ENCODE measurements around the gene DNAI1.

The DNAI1 gene

DNA sequence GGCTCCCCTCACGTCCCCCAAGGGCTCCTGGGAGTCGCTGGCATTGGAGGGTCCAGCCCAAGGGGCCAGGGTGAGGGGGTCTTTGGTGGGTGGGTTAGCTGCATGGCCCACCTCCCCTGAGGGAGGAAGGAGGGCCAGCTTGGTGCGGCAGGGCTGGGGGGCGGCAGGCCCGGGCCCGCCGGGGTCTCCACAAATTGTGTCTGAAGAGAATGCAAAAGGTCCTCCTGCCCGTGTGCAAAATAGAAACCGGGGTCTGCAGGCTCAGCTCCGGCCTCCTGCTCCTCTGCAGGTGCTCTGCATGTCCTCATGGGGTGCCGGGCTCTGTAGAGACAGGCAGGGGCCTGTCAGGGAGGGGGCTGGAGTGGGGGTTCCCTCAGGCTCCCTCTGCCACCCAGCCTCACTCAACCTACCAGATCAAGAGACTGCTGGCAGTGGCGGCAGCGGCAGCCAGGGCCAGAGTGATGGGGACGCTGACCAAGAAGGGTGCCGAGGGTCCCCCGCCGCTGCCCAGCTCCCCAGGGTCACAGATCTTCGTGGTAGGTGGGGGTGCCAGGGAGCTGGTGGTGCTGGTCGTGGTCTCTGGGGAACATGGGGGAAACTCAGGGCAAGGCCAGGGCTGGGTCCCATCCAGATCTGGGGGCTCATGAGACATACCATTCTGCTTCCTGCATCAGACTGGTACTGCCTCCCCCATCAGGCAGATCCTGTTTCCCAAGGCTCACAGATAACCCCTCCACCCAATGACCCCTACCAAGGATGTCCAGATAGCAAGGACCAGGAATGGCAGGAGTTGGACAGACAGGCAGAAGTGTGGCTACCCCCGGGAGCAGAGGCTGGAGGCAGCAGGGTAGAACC, 93.4 kb downstream of the DNAI1 start:
- H3K9me3 ChIP-seq (ENCODE audit: low read length) = no peaks in the 10 kb centered on the region
- H3F3A ChIP-seq (ENCODE audit: insufficient read depth, low read length) = no peaks in the 10 kb centered on the region
- H3K4me3 ChIP-seq (ENCODE audit: low read depth, low read length, poor library complexity, severe bottlenecking) = no peak overlapping the region
- no peak for TF ChIP-seq EZH2 (IDR thresholded peaks at IDR 0.05; ENCODE audit: borderline replicate concordance, low read length)
- TF ChIP-seq, protein P1, sequence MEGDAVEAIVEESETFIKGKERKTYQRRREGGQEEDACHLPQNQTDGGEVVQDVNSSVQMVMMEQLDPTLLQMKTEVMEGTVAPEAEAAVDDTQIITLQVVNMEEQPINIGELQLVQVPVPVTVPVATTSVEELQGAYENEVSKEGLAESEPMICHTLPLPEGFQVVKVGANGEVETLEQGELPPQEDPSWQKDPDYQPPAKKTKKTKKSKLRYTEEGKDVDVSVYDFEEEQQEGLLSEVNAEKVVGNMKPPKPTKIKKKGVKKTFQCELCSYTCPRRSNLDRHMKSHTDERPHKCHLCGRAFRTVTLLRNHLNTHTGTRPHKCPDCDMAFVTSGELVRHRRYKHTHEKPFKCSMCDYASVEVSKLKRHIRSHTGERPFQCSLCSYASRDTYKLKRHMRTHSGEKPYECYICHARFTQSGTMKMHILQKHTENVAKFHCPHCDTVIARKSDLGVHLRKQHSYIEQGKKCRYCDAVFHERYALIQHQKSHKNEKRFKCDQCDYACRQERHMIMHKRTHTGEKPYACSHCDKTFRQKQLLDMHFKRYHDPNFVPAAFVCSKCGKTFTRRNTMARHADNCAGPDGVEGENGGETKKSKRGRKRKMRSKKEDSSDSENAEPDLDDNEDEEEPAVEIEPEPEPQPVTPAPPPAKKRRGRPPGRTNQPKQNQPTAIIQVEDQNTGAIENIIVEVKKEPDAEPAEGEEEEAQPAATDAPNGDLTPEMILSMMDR (IDR thresholded peaks at IDR 0.05; ENCODE audit: low read length) = no peak
- H3K9ac ChIP-seq (ENCODE audit: low read length) = no peak overlapping the region
- no peaks in the 10 kb centered on the region for H3K36me3 ChIP-seq (ENCODE audit: insufficient read depth, low read length)
- H3K4me1 ChIP-seq (ENCODE audit: insufficient read depth, low read length, severe bottlenecking) = no peaks in the 10 kb centered on the region
- no peak overlapping the region for H3K4me2 ChIP-seq (ENCODE audit: low read length)
- no peaks in the 10 kb centered on the region for H3K9me2 ChIP-seq (ENCODE audit: low read depth, low read length)
- H2AFZ ChIP-seq (ENCODE audit: low read length) = no peak overlapping the region
- H4K20me1 ChIP-seq (ENCODE audit: insufficient read depth, low read length) = no peaks in the 10 kb centered on the region
- H3K27me3 ChIP-seq (ENCODE audit: insufficient read depth, low read length) = 0 out of 2 replicates have a peak, but pooled peaks cover 11% of the 10 kb centered on the region
- H3K79me2 ChIP-seq (ENCODE audit: insufficient read depth, low read length) = no peaks in the 10 kb centered on the region
- H3K27ac ChIP-seq (ENCODE audit: low read depth, low read length, poor library complexity, severe bottlenecking) = no peak overlapping the region

DNA sequence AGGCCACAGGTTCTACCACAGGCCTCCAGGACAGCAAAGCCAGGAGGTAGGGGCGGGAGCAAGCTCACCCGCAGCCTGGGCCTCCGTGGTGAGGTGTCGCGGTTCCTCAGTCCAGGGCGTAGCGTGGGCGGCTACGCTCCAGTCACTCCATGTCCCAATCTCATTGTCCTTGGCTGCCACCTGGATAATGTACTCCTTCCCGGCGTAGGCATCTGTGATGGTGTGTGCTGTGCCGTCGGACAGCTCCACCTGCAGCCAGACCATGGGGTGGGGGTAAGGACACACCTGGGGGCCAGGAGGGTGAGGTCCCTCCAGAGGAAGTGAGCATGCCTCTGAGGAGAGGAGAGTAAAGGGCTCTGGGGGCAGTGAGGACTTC, 94.0 kb downstream of the DNAI1 start:
- Histone ChIP-seq H3K9me3 (ENCODE audit: low read length) (no peaks in the 10 kb centered on the region), H3F3A (ENCODE audit: insufficient read depth, low read length) (no peaks in the 10 kb centered on the region), H3K4me3 (ENCODE audit: low read depth, low read length, poor library complexity, severe bottlenecking) (no peak overlapping the region), H2AFZ (ENCODE audit: low read length) (no peak overlapping the region), H3K36me3 (ENCODE audit: insufficient read depth, low read length) (no peaks in the 10 kb centered on the region), H4K20me1 (ENCODE audit: insufficient read depth, low read length) (no peaks in the 10 kb centered on the region), H3K9ac (ENCODE audit: low read length) (no peak overlapping the region), H3K4me1 (ENCODE audit: insufficient read depth, low read length, severe bottlenecking) (no peaks in the 10 kb centered on the region), H3K27ac (ENCODE audit: low read depth, low read length, poor library complexity, severe bottlenecking) (no peak overlapping the region), H3K79me2 (ENCODE audit: insufficient read depth, low read length) (no peaks in the 10 kb centered on the region), H3K9me2 (ENCODE audit: low read depth, low read length) (no peaks in the 10 kb centered on the region), H3K4me2 (ENCODE audit: low read length) (no peak overlapping the region), H3K27me3 (ENCODE audit: insufficient read depth, low read length) (0 out of 2 replicates have a peak, but pooled peaks cover 11% of the 10 kb centered on the region)
- TF ChIP-seq EZH2 (IDR thresholded peaks at IDR 0.05; ENCODE audit: borderline replicate concordance, low read length) = no peak
- TF ChIP-seq, protein P1 (IDR thresholded peaks at IDR 0.05; ENCODE audit: low read length) = no peak

DNA sequence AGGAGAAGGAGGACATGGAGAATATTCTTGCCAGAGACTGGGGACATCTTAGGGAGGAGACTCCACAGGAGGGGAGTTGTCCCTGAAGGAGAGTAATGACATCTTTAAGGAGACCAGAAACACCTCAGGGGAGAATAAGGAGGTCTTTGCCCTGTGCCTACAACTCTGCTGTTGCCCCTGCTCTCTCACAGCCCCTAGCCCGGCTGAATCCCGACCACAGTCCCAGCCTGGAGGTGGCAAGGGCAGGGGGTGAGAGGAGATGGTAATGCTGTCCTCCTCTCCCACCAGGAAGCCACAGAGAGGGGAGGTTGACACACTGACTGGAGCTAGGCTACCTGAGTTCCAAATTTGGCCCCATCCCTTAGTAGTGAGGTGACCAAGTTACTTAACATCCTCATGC, 94.4 kb downstream of the DNAI1 start:
- Histone ChIP-seq H3K79me2 (ENCODE audit: insufficient read depth, low read length) (no peaks in the 10 kb centered on the region), H3K9ac (ENCODE audit: low read length) (no peak overlapping the region), H3K27ac (ENCODE audit: low read depth, low read length, poor library complexity, severe bottlenecking) (no peak overlapping the region), H3K4me1 (ENCODE audit: insufficient read depth, low read length, severe bottlenecking) (no peaks in the 10 kb centered on the region), H3K9me2 (ENCODE audit: low read depth, low read length) (no peaks in the 10 kb centered on the region), H3F3A (ENCODE audit: insufficient read depth, low read length) (no peaks in the 10 kb centered on the region), H2AFZ (ENCODE audit: low read length) (no peak overlapping the region), H3K4me2 (ENCODE audit: low read length) (no peak overlapping the region), H4K20me1 (ENCODE audit: insufficient read depth, low read length) (no peaks in the 10 kb centered on the region), H3K9me3 (ENCODE audit: low read length) (no peaks in the 10 kb centered on the region), H3K36me3 (ENCODE audit: insufficient read depth, low read length) (no peaks in the 10 kb centered on the region), H3K27me3 (ENCODE audit: insufficient read depth, low read length) (0 out of 2 replicates have a peak, but pooled peaks cover 11% of the 10 kb centered on the region), H3K4me3 (ENCODE audit: low read depth, low read length, poor library complexity, severe bottlenecking) (no peak overlapping the region)
- TF ChIP-seq, protein P1 (IDR thresholded peaks at IDR 0.05; ENCODE audit: low read length) = no peak
- TF ChIP-seq EZH2 (IDR thresholded peaks at IDR 0.05; ENCODE audit: borderline replicate concordance, low read length) = no peak

Measured in OCI-LY1 (cell line).